Measurements from ENCODE around the gene KMO. TPM values are rescaled to one million over a fixed set of nuclear protein-coding genes. Genes with fewer than 3 reads are reported as not detected.

The KMO gene
- total and polyA plus RNA-seq, 4 donors: 10.2 to 37.3 (median 19.6) TPM

GRCh38 chr1:241615043-241615974, 83.1 kb downstream of the KMO start:
- no peak for DNase-seq (ENCODE audit: low spot score)
- no peaks in the 10 kb centered on the region for H3K9me3 ChIP-seq (ENCODE audit: control insufficient read depth in 4 of 4, low read length in 3 of 4)
- no peak overlapping the region for H3K9ac ChIP-seq (ENCODE audit: low read depth in 1 of 2, low read length in 2 of 2)
- peak overlapping the region in 1 of 3 donors; percentile 2 for H3K4me3 ChIP-seq (ENCODE audit: low read depth in 1 of 3, low read length in 3 of 3)
- H3K27ac ChIP-seq (ENCODE audit: low read depth in 1 of 2, low read length in 2 of 2): peak overlapping the region; percentile 89 to 97
- TF ChIP-seq YY1 (IDR thresholded peaks at IDR 0.05) (peak; percentile 98), FOXA2 (IDR thresholded peaks at IDR 0.05) (peak; percentile 39), ATF3 (IDR thresholded peaks at IDR 0.05) (peak; percentile 64), JUND (IDR thresholded peaks at IDR 0.05) (peak; percentile 54 to 81), EGR1 (IDR thresholded peaks at IDR 0.05; ENCODE audit: low read depth in 2 of 2) (no peak), HNF4G (IDR thresholded peaks at IDR 0.05) (peak; percentile 22), SP1 (IDR thresholded peaks at IDR 0.05) (peak; percentile 82), GABPA (IDR thresholded peaks at IDR 0.05 in 1 of 2, conservative IDR thresholded peaks at IDR 0.05 in 1 of 2) (no peak), RXRA (IDR thresholded peaks at IDR 0.05) (peak in 1 of 2 donors; percentile 69), ZBTB33 (IDR thresholded peaks at IDR 0.05) (peak; percentile 17), TAF1 (conservative IDR thresholded peaks at IDR 0.05) (peak; percentile 50), RAD21 (IDR thresholded peaks at IDR 0.05) (peak; percentile 42 to 43), CTCF (IDR thresholded peaks at IDR 0.05; ENCODE audit: low read depth, low read length, missing input control) (no peak), FOXA1 (IDR thresholded peaks at IDR 0.05) (peak; percentile 57), HNF4A (conservative IDR thresholded peaks at IDR 0.05) (peak; percentile 54 to 61), NR2F2 (IDR thresholded peaks at IDR 0.05) (no peak)
- TF ChIP-seq, protein P1, sequence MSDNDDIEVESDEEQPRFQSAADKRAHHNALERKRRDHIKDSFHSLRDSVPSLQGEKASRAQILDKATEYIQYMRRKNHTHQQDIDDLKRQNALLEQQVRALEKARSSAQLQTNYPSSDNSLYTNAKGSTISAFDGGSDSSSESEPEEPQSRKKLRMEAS (IDR thresholded peaks at IDR 0.05): no peak
- TF ChIP-seq, protein P2, sequence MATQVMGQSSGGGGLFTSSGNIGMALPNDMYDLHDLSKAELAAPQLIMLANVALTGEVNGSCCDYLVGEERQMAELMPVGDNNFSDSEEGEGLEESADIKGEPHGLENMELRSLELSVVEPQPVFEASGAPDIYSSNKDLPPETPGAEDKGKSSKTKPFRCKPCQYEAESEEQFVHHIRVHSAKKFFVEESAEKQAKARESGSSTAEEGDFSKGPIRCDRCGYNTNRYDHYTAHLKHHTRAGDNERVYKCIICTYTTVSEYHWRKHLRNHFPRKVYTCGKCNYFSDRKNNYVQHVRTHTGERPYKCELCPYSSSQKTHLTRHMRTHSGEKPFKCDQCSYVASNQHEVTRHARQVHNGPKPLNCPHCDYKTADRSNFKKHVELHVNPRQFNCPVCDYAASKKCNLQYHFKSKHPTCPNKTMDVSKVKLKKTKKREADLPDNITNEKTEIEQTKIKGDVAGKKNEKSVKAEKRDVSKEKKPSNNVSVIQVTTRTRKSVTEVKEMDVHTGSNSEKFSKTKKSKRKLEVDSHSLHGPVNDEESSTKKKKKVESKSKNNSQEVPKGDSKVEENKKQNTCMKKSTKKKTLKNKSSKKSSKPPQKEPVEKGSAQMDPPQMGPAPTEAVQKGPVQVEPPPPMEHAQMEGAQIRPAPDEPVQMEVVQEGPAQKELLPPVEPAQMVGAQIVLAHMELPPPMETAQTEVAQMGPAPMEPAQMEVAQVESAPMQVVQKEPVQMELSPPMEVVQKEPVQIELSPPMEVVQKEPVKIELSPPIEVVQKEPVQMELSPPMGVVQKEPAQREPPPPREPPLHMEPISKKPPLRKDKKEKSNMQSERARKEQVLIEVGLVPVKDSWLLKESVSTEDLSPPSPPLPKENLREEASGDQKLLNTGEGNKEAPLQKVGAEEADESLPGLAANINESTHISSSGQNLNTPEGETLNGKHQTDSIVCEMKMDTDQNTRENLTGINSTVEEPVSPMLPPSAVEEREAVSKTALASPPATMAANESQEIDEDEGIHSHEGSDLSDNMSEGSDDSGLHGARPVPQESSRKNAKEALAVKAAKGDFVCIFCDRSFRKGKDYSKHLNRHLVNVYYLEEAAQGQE (IDR thresholded peaks at IDR 0.05): peak; percentile 91
- H3K27me3 ChIP-seq (ENCODE audit: control insufficient read depth in 4 of 4, insufficient read depth in 4 of 4, low read length in 3 of 4): no peaks in the 10 kb centered on the region
- no peaks in the 10 kb centered on the region for H3K36me3 ChIP-seq (ENCODE audit: control insufficient read depth in 4 of 4, insufficient read depth in 3 of 4, low read depth in 1 of 4, low read length in 3 of 4)
- 33% methylated on average over 8 of the region's 8 CpGs for WGBS
- H3K4me1 ChIP-seq (ENCODE audit: control insufficient read depth in 4 of 4, insufficient read depth in 4 of 4, low read length in 3 of 4): peaks cover 6 to 27% (median 14%) of the 10 kb centered on the region in 4 donors
